ENCODE data around the gene UBQLN1. TPM values are rescaled to one million over a fixed set of nuclear protein-coding genes. Genes with fewer than 3 reads are reported as not detected.
"Not testable (repeated sequence)": the region's sequence is repeated elsewhere in the genome, so short reads cannot be mapped to it uniquely, and the experiment has no call there.

UBQLN1 gene
- total RNA-seq, 1 donor from 2014 or later: 245 TPM

GRCh38 chr9:83639266-83639665, 68.5 kb downstream of the UBQLN1 start:
- no peak for DNase-seq (ENCODE audit: low spot score in 2 of 2)
- no peak for FAIRE-seq

GRCh38 chr9:83637389-83637788, 70.4 kb downstream of the UBQLN1 start:
- no peak for FAIRE-seq
- no peak for DNase-seq (ENCODE audit: low spot score in 2 of 2)

- no peak for FAIRE-seq
- no peak for DNase-seq (ENCODE audit: low spot score in 2 of 2)
Measured at GRCh38 chr9:83636813-83637212, 70.9 kb downstream of the UBQLN1 start.

GRCh38 chr9:83633676-83634075, 74.1 kb downstream of the UBQLN1 start:
- DNase-seq (ENCODE audit: low spot score in 2 of 2) (no peak), FAIRE-seq (no peak)

GRCh38 chr9:83633255-83633654, 74.5 kb downstream of the UBQLN1 start:
- no peak for DNase-seq (ENCODE audit: low spot score in 2 of 2)
- FAIRE-seq: no peak

GRCh38 chr9:83630938-83631457, 76.8 kb downstream of the UBQLN1 start:
- DNase-seq (ENCODE audit: low spot score in 2 of 2): no peak
- FAIRE-seq: no peak

GRCh38 chr9:83629433-83630104, 78.2 kb downstream of the UBQLN1 start:
- FAIRE-seq (no peak), DNase-seq (ENCODE audit: low spot score in 2 of 2) (no peak)

GRCh38 chr9:83628540-83628939, 79.2 kb downstream of the UBQLN1 start:
- DNase-seq (ENCODE audit: low spot score in 2 of 2) (no peak), FAIRE-seq (no peak)

- FAIRE-seq: no peak
- DNase-seq (ENCODE audit: low spot score in 2 of 2): no peak
Measured at GRCh38 chr9:83625178-83625577, 82.6 kb downstream of the UBQLN1 start.

GRCh38 chr9:83623679-83624076, 84.1 kb downstream of the UBQLN1 start:
- FAIRE-seq: no peak
- peak in 1 of 2 donors; percentile 16 for DNase-seq (ENCODE audit: low spot score in 2 of 2)

- FAIRE-seq: no peak
- peak; percentile 62 to 63 for DNase-seq (ENCODE audit: low spot score in 2 of 2)
Measured at GRCh38 chr9:83622939-83623678, 84.6 kb downstream of the UBQLN1 start, which contains the start of gene IDNK. IDNK (plus strand) TSS chr9:83623143; CDS start chr9:83623172, 29 bp downstream.

GRCh38 chr9:83622433-83622938, 85.3 kb downstream of the UBQLN1 start:
- no peak for FAIRE-seq

GRCh38 chr9:83620841-83621636, 86.7 kb downstream of the UBQLN1 start:
- FAIRE-seq (no peak), DNase-seq (ENCODE audit: low spot score in 2 of 2) (peak; percentile 35 to 39)

More at GRCh38 chr9:83622433-83622938, 85.3 kb downstream of the UBQLN1 start:
- DNase-seq (ENCODE audit: low spot score in 2 of 2): peak in 1 of 2 donors; percentile 60

GRCh38 chr9:83617299-83617698, 90.5 kb downstream of the UBQLN1 start:
- FAIRE-seq: no peak
- DNase-seq (ENCODE audit: low spot score in 2 of 2): no peak

GRCh38 chr9:83613298-83613697, 94.5 kb downstream of the UBQLN1 start:
- not testable (repeated sequence) for FAIRE-seq; DNase-seq (ENCODE audit: low spot score in 2 of 2)

Other genes with a start within 250 kb of the UBQLN1 start
- gene FRMD3, start 169.6 kb downstream of the UBQLN1 start, total RNA-seq: 43.6 TPM
- 6.5 TPM for gene IDNK, start 84.8 kb downstream of the UBQLN1 start, total RNA-seq
- gene GKAP1, start 109.8 kb upstream of the UBQLN1 start, total RNA-seq: 12.6 TPM
- gene KIF27, start 213.5 kb upstream of the UBQLN1 start, total RNA-seq: 15.1 TPM